ENCODE results near the gene CFAP91. TPM values are rescaled to one million over a fixed set of nuclear protein-coding genes. Genes with fewer than 3 reads are reported as not detected.

CFAP91 gene
- total RNA-seq, 4 donors from 2014 or later, result 0.68 to 2.7 (median 1.5) TPM; not detected in 1

DNA sequence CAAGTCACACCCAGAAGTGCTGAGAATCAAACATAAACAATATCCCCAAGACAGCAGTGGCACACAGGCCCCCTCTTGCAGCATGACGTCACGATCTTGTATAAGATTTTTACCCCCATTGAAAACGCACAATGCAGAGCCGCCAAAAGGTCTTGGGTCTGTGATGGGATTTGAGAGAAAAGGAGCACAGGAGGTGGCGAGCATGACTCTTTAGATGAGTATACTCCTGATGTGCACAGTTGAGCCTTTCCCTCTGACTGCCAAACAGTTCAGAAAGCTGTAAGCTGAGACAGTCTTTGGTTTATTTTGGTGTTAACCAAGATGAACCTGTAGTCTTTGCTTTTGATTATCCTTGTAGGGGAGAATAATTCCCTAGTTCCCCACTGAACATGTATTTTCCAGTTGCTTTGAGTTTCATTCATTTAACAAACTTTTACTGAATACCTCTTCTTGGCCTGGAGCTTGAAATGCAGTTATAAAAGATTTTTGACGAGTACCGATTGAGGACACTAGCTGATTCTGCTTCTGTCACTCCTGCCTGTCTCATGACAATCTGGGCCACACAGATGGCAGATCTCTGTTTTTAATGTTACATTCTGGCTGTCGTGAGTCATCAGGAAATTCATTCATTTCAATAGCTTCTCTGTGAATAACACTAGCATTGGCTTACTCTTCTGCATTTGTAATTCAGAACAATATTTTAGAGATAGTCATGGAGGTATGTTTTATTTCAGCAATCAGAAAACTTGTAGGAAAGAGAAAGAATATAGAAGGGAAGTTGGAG, 28.9 kb downstream of the CFAP91 start:
- no peak overlapping the region for H3K27ac ChIP-seq
- H3K4me1 ChIP-seq, result no peaks in the 10 kb centered on the region
- TF ChIP-seq, protein P1, sequence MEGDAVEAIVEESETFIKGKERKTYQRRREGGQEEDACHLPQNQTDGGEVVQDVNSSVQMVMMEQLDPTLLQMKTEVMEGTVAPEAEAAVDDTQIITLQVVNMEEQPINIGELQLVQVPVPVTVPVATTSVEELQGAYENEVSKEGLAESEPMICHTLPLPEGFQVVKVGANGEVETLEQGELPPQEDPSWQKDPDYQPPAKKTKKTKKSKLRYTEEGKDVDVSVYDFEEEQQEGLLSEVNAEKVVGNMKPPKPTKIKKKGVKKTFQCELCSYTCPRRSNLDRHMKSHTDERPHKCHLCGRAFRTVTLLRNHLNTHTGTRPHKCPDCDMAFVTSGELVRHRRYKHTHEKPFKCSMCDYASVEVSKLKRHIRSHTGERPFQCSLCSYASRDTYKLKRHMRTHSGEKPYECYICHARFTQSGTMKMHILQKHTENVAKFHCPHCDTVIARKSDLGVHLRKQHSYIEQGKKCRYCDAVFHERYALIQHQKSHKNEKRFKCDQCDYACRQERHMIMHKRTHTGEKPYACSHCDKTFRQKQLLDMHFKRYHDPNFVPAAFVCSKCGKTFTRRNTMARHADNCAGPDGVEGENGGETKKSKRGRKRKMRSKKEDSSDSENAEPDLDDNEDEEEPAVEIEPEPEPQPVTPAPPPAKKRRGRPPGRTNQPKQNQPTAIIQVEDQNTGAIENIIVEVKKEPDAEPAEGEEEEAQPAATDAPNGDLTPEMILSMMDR (IDR thresholded peaks at IDR 0.05), result no peak
- TF ChIP-seq POLR2A (IDR thresholded peaks at IDR 0.05), result no peak
- intact Hi-C loops (cut with DNase I), result no loop called here
- H3K27me3 ChIP-seq, result no peaks in the 10 kb centered on the region
- 78% methylated on average over 8 of the region's 8 CpGs for WGBS, 2 donors
- no peaks in the 10 kb centered on the region for H3K9me3 ChIP-seq
- no peak overlapping the region for H3K4me3 ChIP-seq
- no peak for DNase-seq
- H3K36me3 ChIP-seq, result no peaks in the 10 kb centered on the region

DNA sequence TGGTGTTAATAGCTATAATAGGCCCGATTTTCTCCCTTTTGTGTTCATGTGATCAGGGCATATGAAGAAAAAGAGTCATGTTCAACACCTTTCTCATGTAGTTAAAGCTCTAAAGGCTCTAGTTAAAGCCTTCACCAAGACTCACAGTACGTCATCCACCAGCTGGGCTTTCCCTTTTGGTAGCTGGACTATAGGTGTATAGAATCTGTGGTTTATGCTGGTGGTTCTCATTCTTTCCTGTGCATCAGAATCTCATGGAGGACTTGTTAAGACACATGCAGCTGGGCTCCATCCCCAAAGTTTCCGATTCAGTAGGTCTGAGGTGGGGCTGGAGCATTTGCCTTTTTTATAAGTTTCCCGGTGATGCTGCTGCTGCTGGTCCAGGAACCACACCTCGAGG, 31.0 kb downstream of the CFAP91 start:
- H3K27ac ChIP-seq, result no peak overlapping the region
- no peaks in the 10 kb centered on the region for H3K4me1 ChIP-seq
- no peaks in the 10 kb centered on the region for H3K9me3 ChIP-seq
- no peak overlapping the region for H3K4me3 ChIP-seq
- intact Hi-C loops (cut with DNase I), result no loop called here
- H3K36me3 ChIP-seq, result no peaks in the 10 kb centered on the region
- 83 to 86% methylated on average over 5 of the region's 5 CpGs for WGBS, 2 donors
- no peaks in the 10 kb centered on the region for H3K27me3 ChIP-seq
- DNase-seq, result no peak
- no peak for TF ChIP-seq POLR2A (IDR thresholded peaks at IDR 0.05)
- TF ChIP-seq, protein P1 (IDR thresholded peaks at IDR 0.05), result no peak

DNA sequence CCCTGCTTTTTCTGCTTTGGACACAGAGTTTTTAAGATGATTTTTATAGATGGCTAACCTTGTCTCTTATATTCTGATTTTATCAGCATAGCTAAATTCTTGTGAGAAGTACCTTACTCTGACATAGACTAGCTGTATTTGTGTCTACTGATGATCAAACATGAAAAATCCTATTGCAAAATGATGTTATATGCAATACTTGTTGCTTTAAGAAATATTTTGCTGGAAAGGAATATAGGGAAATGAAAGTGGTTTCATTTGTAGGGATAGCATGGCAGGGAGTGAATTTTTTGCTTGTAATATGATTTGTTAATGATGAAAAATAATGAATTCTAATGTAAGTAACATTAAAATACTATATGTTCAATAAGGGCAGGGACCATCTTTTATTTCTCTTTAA, 35.9 kb downstream of the CFAP91 start:
- TF ChIP-seq, protein P1 (IDR thresholded peaks at IDR 0.05), result no peak
- TF ChIP-seq POLR2A (IDR thresholded peaks at IDR 0.05), result no peak
- H3K27ac ChIP-seq, result no peak overlapping the region
- no peaks in the 10 kb centered on the region for H3K36me3 ChIP-seq
- H3K27me3 ChIP-seq, result no peaks in the 10 kb centered on the region
- intact Hi-C loops (cut with DNase I), result no loop called here
- DNase-seq, result no peak
- H3K9me3 ChIP-seq, result no peaks in the 10 kb centered on the region
- H3K4me1 ChIP-seq, result no peaks in the 10 kb centered on the region
- H3K4me3 ChIP-seq, result no peak overlapping the region

DNA sequence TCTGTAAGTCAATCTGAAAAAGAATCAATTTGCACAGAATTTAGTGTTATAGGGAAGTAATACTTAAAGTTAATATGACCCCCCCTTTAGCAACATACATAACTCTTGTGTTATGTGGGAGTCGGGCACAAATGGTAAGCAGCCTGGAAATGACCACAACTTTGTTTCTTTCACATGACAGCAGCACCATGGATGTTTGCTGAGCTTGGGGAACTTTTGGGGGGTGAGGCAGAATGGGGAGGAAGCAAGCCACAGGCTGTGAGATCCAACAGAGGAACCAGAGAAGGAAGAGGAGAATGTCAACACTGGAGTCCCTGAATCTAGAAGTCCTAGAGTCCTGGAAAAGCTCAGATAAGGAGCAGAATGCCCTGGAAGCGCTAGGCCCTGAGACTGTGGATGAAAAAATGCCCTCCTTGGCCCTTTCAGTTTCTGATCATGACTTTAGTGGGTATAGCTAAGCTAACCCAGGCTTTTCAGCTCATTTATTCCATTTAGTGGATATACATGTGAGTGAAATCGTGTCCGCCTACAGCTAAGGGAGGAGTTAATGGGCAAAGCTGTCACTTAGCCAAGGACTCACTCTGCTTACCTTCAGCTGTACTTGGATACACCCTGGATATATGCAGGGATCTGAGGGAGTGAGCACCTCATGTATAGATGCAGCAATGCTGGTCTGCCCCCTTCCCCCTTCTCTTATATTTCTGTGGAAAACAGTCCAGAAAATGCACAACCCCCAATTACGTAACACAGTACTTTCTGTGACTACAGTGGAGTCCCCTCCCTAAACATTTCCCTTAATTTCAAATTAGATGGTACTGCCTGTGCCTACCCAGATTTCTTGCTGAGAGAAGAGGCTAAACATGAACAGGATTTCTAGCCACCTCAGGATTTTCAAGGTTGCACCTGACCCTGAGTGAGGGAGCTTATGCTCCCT, 39.1 kb downstream of the CFAP91 start:
- WGBS, 2 donors, result 82 to 86% methylated on average over 5 of the region's 5 CpGs
- no peaks in the 10 kb centered on the region for H3K9me3 ChIP-seq
- no peak overlapping the region for H3K27ac ChIP-seq
- H3K36me3 ChIP-seq, result no peaks in the 10 kb centered on the region
- intact Hi-C loops (cut with DNase I), result no loop called here
- DNase-seq, result no peak
- H3K4me1 ChIP-seq, result no peaks in the 10 kb centered on the region
- H3K27me3 ChIP-seq, result no peaks in the 10 kb centered on the region
- H3K4me3 ChIP-seq, result no peak overlapping the region
- TF ChIP-seq POLR2A (IDR thresholded peaks at IDR 0.05), result no peak
- TF ChIP-seq, protein P1 (IDR thresholded peaks at IDR 0.05), result no peak

DNA sequence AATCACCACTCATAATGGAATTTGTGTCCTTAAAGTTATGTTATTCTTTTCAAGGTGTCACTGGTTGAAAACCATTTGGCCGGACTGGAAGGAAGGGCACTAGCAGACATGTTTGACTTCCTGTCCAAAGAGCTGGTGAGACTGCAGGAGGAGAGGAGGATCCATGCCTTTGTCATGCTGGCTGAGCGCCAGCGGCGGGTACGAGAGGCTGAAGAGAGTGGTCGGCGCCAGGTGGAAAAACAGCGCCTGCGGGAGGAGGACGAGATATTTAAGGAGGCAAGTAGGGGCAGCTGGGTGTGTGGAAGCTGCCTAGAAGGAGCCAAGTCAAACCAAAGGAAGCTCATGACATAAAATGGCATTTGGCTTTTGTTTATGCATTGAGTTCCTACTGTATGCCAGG, 41.1 kb downstream of the CFAP91 start:
- intact Hi-C loops (cut with DNase I), result no loop called here
- no peaks in the 10 kb centered on the region for H3K36me3 ChIP-seq
- H3K9me3 ChIP-seq, result no peaks in the 10 kb centered on the region
- no peak overlapping the region for H3K4me3 ChIP-seq
- DNase-seq, result no peak
- 94% methylated on average over 10 of the region's 10 CpGs for WGBS, 2 donors
- H3K4me1 ChIP-seq, result no peaks in the 10 kb centered on the region
- TF ChIP-seq, protein P1 (IDR thresholded peaks at IDR 0.05), result no peak
- TF ChIP-seq POLR2A (IDR thresholded peaks at IDR 0.05), result no peak
- H3K27ac ChIP-seq, result no peak overlapping the region
- H3K27me3 ChIP-seq, result no peaks in the 10 kb centered on the region
